VCaP (cell line): ENCODE measurements around the gene CUL1.

Experiments
- H3K27ac ChIP-seq: fragments of 450-650 bp; 2 replicates; pipeline ENCODE4 v1.5.1; 2017
- TF ChIP-seq, protein P1 (sequence below): fragments of 450-650 bp; conservative IDR thresholded peaks from 2 replicates; pipeline ENCODE4 v1.5.1; 2017; ENCODE audit warnings: mild to moderate bottlenecking, moderate library complexity

CUL1 gene

DNA sequence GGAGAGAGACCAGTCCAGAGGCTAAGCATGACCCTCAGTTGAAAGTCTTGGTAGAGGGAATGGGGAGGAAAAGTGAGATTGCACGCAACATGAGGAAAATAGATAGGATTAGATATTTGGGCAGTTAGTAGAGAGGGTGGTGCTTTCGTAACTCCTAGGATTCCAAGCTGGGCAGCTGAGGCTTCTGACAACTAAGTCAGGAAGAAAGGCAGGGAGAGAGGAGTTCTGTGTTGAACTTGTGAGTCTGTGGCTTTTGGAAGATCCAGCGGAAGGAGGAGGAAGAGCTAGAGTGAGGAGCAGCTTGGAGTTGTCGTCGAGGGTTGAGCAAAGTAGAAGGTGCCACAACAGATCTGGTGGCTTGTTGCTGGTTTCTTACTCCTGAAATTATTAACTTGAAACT, 21.8 kb downstream of the CUL1 start:
- H3K27ac ChIP-seq: no peak overlapping the region
- TF ChIP-seq, protein P1, sequence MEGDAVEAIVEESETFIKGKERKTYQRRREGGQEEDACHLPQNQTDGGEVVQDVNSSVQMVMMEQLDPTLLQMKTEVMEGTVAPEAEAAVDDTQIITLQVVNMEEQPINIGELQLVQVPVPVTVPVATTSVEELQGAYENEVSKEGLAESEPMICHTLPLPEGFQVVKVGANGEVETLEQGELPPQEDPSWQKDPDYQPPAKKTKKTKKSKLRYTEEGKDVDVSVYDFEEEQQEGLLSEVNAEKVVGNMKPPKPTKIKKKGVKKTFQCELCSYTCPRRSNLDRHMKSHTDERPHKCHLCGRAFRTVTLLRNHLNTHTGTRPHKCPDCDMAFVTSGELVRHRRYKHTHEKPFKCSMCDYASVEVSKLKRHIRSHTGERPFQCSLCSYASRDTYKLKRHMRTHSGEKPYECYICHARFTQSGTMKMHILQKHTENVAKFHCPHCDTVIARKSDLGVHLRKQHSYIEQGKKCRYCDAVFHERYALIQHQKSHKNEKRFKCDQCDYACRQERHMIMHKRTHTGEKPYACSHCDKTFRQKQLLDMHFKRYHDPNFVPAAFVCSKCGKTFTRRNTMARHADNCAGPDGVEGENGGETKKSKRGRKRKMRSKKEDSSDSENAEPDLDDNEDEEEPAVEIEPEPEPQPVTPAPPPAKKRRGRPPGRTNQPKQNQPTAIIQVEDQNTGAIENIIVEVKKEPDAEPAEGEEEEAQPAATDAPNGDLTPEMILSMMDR: no peak

DNA sequence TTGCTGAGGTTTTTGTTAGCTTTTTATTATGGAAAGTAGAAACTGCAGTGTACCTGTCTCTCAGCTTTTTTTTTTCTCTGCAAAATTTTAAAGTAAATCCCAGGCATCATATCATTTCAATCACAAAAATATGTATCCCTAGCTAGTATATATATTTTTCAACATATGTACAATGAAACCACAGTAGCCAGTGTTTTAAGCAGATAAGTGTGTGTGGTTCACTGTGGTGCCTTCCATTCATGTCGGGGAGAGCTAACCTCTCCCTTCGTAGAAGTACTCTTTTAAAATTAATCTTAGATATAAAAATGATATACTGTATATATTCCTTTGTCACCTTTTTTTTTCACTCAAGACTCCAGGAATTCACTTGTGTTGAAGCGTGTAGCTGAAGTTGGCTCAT, 22.7 kb downstream of the CUL1 start:
- TF ChIP-seq, protein P1: no peak
- no peak overlapping the region for H3K27ac ChIP-seq

DNA sequence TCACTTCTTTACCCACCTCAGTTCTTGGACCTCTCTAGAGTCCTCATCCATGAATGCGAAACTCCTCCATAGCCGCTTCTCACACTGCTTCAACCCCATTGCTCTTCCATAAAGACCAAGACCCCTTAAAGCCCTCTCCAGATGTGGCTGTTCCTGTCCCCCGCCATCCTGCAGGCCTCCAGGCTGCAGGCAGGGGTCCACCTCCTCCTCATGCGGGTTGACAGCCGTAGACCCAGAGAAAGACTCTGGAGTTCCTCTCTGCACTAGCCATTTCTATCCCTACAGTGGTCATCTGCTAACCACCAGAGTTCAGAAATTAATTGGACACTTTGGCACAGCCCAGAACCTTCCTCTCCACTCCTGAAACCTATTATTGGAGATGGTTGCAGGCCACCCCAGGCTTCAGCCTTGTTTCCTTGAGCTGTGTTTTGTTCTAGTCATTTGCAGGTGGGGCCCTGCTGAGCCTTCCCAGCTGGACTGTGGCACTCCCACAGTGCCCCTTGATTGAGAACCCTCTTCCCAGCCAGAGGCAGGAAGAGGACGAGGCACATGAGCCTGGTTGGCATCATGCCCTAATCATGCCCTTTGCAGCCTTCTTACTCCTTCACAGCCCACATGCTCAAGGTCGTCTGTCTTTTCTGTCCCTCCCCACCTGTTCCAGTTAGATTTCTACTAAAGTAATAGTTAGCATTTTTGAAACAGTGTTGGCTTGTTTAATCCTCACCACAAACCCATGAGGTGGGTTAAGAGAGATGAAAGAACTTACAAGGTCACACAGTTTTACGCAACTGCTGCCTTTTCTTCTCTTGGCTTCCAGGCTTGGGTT, 23.9 kb downstream of the CUL1 start:
- TF ChIP-seq, protein P1: no peak
- H3K27ac ChIP-seq: no peak overlapping the region

DNA sequence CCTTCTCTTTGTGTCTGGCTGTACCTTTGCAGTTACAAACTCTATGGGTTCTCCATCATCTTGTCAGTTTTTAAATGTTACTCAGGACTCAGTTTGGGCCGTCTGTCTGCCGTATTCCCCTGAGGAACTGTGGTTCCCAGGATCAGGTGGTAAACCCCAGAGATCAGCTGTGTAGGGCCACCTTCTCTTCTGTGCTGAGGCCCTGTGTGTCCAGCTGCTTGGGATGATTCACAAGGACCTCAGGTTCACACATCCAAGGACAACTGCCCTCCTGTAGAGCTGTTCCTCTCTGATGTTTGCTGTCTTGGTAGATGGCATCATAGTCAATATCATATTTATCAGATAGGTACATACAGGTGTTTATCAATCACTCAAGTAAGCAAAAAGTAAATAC, 24.5 kb downstream of the CUL1 start:
- TF ChIP-seq, protein P1: no peak

DNA sequence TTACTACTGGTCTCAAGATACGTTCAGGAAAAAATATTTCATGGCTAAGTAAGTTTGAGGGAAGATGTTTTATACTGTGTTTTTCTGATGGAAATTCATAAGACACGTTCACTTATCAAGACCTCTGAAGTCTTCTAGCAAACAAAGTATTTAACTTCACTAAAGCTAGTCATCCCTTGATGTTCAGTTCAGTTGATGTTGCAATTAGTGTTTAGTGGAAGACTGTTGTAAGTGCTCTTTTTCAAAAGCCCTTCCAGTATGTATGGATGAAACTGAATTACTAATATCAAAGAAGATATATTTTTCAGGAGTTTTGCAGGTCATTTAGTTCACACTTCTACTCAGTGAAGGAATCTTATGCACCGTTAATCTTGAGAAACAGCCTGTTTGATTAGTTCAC, 25.1 kb downstream of the CUL1 start:
- TF ChIP-seq, protein P1: no peak
- H3K27ac ChIP-seq: no peak overlapping the region

More for the DNA sequence above, 24.5 kb downstream of the CUL1 start:
- no peak overlapping the region for H3K27ac ChIP-seq

DNA sequence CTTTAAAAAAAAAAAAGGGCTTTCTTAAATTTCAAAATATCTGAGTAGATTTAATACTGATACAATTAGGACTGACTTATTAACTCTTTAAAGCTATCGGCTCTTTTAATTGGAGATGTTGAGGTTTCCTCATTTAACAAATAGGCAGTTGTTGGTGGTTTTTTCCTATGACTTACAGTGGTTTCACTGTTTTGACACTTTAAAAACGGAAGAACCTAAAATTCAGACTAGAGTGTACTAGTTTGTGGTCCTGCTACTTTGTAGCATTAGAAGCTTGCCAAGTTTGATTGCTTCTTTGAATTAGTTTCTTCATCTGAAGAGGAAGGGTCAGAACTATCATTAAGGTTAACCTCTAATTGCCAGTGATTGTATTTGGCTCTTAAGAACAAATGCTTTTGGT, 27.7 kb downstream of the CUL1 start:
- no peak overlapping the region for H3K27ac ChIP-seq
- TF ChIP-seq, protein P1: no peak

DNA sequence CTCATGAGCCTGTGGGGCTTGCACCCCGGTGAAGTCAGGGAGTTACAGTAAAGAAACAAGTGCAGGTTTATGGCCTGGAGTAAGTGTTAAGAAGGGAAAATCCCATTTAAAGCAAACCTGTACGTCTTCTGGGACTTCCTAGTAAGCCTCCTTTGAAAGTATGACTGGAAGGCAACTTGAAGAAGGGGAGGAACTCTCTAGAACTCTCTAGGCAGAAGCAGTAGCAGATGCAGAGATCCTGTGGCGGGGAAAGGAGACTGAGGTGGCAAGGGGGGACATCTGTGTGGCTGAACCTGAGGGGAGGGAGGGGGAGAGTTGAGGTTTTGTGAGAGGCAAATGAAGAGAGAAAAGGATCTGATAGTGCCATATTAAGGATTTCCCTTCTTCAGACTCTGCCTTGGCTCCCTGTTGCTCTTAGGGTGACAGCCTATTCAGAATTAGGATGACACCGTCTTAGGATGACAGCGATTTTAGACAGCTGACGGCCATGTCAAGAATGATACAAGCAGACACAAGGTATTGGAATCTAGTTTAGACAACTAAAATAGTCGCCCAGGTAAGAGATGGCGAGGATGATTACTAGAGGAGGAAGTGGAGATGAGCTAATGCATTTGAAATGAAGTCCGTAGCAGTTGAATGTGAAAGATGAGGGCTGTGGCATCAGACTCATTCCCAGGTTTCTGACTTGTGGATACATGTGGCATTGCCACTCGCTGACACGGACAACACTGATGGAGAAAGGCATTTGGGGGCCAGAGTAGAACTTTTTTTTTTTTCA, 29.0 kb downstream of the CUL1 start:
- H3K27ac ChIP-seq: no peak overlapping the region
- TF ChIP-seq, protein P1: no peak
